ENCODE data around the gene CERK. TPM values are rescaled to one million over a fixed set of nuclear protein-coding genes. Genes with fewer than 3 reads are reported as not detected.

CERK gene
- total and polyA plus RNA-seq, 9 of the 15 experiments (the other 6 are each of a cell fraction or from before 2014, with no cell fraction given) = 1.1 to 14.9 (median 8.7) TPM

- no peak overlapping the region; a peak in 1 of 4 replicates for H3K9ac ChIP-seq (ENCODE audit: insufficient read depth in 1 of 2, low read depth in 2 of 2, low read length in 2 of 2)
- ChIA-PET POLR2A (interaction anchor here (1.0 kb wide), 1 partner anchor 14 kb away, joined by 3 read pairs; no protein-coding TSS in a partner anchor), CTCF (ENCODE audit: low intra/inter-chr PET ratio) (no interaction called here)
- no peaks in the 10 kb centered on the region for H3K27me3 ChIP-seq (ENCODE audit: control insufficient read depth in 2 of 2, insufficient read depth in 2 of 2, low read length in 2 of 2)
- no peaks in the 10 kb centered on the region for H3K9me1 ChIP-seq (ENCODE audit: control insufficient read depth, insufficient read depth, low read length)
- whole genome bisulfite sequencing (ENCODE audit: insufficient coverage, low coverage, missing lambda C conversion rate) = 83% methylated on average over 10 of the region's 16 CpGs
- DNase-seq (ENCODE audit: extremely low read depth in 1 of 4, low spot score in 3 of 4) (no peak), ATAC-seq (no peak), FAIRE-seq (no peak)
- peaks cover 15% of the 10 kb centered on the region; the same call in 1 of the 3 replicates for H3K36me3 ChIP-seq (ENCODE audit: control insufficient read depth, insufficient read depth, low read length)
- H4K20me1 ChIP-seq (replicated peaks; ENCODE audit: control insufficient read depth, insufficient read depth, low read length) = no peaks in the 10 kb centered on the region; the same call in 1 of the 2 replicates
- no peak overlapping the region for H2AFZ ChIP-seq (ENCODE audit: low read depth, low read length)
- intact Hi-C loops (cut with micrococcal nuclease) (no loop called here), in situ Hi-C loops (cut with MboI) (no loop called here)
- H3K4me3 ChIP-seq = no peak overlapping the region
- no peak overlapping the region for H3K27ac ChIP-seq (ENCODE audit: extremely low read depth, low read depth, low read length)
- no peaks in the 10 kb centered on the region for H3K9me3 ChIP-seq (replicated peaks; ENCODE audit: control insufficient read depth, insufficient read depth, low read depth, low read length)
- no peaks in the 10 kb centered on the region for H3K79me2 ChIP-seq (ENCODE audit: control insufficient read depth, insufficient read depth, low read length)
- no peak overlapping the region for H3K4me2 ChIP-seq (ENCODE audit: insufficient read depth, low read length)
- no TSS peak for BruUV-seq (replicated peaks)
- H3K4me1 ChIP-seq (replicated peaks in 1 of 2; ENCODE audit: control insufficient read depth in 2 of 2, insufficient read depth in 2 of 2, low read length in 2 of 2) = peaks cover 0 to 7% of the 10 kb centered on the region in 2 experiments; a peak in 1 of 5 replicates
- no peak for TF ChIP-seq ATF7 (IDR thresholded peaks at IDR 0.05)
- TF ChIP-seq NFXL1 (CRISPR knock-in tag; IDR thresholded peaks at IDR 0.05) = no peak
- no peak for TF ChIP-seq CHD1 (IDR thresholded peaks at IDR 0.05; ENCODE audit: low read length)
- TF ChIP-seq ZFP36 (IDR thresholded peaks at IDR 0.05; ENCODE audit: low read depth, low read length, partially characterized antibody) = no peak
- TF ChIP-seq ZHX1 (conservative IDR thresholded peaks at IDR 0.05; ENCODE audit: low read length) = no peak
- no peak for TF ChIP-seq PHF8 (IDR thresholded peaks at IDR 0.05; ENCODE audit: borderline replicate concordance, low read length)
- no peak for TF ChIP-seq TARDBP (IDR thresholded peaks at IDR 0.05)
- TF ChIP-seq ZBTB1 (CRISPR knock-in tag; IDR thresholded peaks at IDR 0.05; ENCODE audit: borderline replicate concordance, low read depth) = no peak
- no peak for TF ChIP-seq RCOR1 (IDR thresholded peaks at IDR 0.05; ENCODE audit: borderline replicate concordance in 1 of 2, low read depth in 2 of 2, low read length in 2 of 2)
- no peak for TF ChIP-seq U2AF2 (optimal IDR thresholded peaks at IDR 0.05; ENCODE audit: low read depth, low read length)
- no peak for TF ChIP-seq GATAD2A (IDR thresholded peaks at IDR 0.05)
- no peak for TF ChIP-seq ATF3 (IDR thresholded peaks at IDR 0.05)
- no peak for TF ChIP-seq ATF3 (CRISPR knock-in tag; conservative IDR thresholded peaks at IDR 0.05)
- no peak for TF ChIP-seq THAP7 (CRISPR knock-in tag; IDR thresholded peaks at IDR 0.05)
- TF ChIP-seq PTRF (tag; IDR thresholded peaks at IDR 0.05) = no peak
- TF ChIP-seq HNRNPUL1 (IDR thresholded peaks at IDR 0.05; ENCODE audit: low read length) = no peak
- TF ChIP-seq FOXJ3 (CRISPR knock-in tag; IDR thresholded peaks at IDR 0.05) = no peak
- no peak for TF ChIP-seq CREM (IDR thresholded peaks at IDR 0.05; ENCODE audit: low read depth)
- no peak for TF ChIP-seq MLX (CRISPR knock-in tag; conservative IDR thresholded peaks at IDR 0.05)
- no peak for TF ChIP-seq SMAD3 (CRISPR knock-in tag; conservative IDR thresholded peaks at IDR 0.05)
Observed at GRCh38 chr22:46721501-46722085, 16.5 kb downstream of the CERK start.
